H9 (cell line): ENCODE results near the gene OSBPL10. TPM values are rescaled to one million over a fixed set of nuclear protein-coding genes. Genes with fewer than 3 reads are reported as not detected.

Experiments used
- DNase-seq: peaks from one replicate; pipeline ENCODE4 v3.0.0-alpha.2; 2017
- H2AFZ ChIP-seq: one replicate; pipeline ENCODE4 v1.6.1; 2013; ENCODE audit warnings: mild to moderate bottlenecking, low read length, control low read depth, moderate library complexity
- H2AK5ac ChIP-seq: 2 replicates; pipeline ENCODE4 v1.6.1; 2013; ENCODE audit warnings: low read length, control low read depth, mixed read lengths; ENCODE audit not compliant: insufficient read length
- H2BK120ac ChIP-seq: one replicate; pipeline ENCODE4 v1.6.1; 2013; ENCODE audit warnings: low read depth, mild to moderate bottlenecking, low read length, control low read depth, inconsistent platforms; ENCODE audit not compliant: poor library complexity, severe bottlenecking
- H2BK12ac ChIP-seq: 2 replicates; pipeline ENCODE4 v1.6.1; 2013; ENCODE audit warnings: low read length, control low read depth, mixed read lengths, low read depth; ENCODE audit not compliant: insufficient read length
- H2BK15ac ChIP-seq: 2 replicates; pipeline ENCODE4 v1.6.1; 2013; ENCODE audit warnings: low read depth, low read length, control low read depth
- H2BK20ac ChIP-seq: one replicate; pipeline ENCODE4 v1.6.1; 2013; ENCODE audit warnings: low read depth, mild to moderate bottlenecking, low read length, control low read depth, inconsistent platforms; ENCODE audit not compliant: poor library complexity, severe bottlenecking
- H2BK5ac ChIP-seq: 2 replicates; pipeline ENCODE4 v1.6.1; 2013; ENCODE audit warnings: low read length, control low read depth, mixed read lengths; ENCODE audit not compliant: insufficient read length
- H3K14ac ChIP-seq: 2 replicates; pipeline ENCODE4 v1.6.1; 2013; ENCODE audit warnings: low read length, control low read depth; ENCODE audit not compliant: insufficient read depth
- H3K18ac ChIP-seq: 2 replicates; pipeline ENCODE4 v1.6.1; 2013; ENCODE audit warnings: low read depth, mild to moderate bottlenecking, mixed read lengths, low read length, control low read depth; ENCODE audit not compliant: insufficient read length
- H3K23ac ChIP-seq: 2 replicates; pipeline ENCODE4 v1.6.1; 2013; ENCODE audit warnings: low read length, control low read depth, mixed read lengths, low read depth; ENCODE audit not compliant: insufficient read length
- H3K23me2 ChIP-seq: 2 replicates; pipeline ENCODE4 v1.6.1; 2013; ENCODE audit warnings: low read depth, mild to moderate bottlenecking, mixed read lengths, low read length, control low read depth; ENCODE audit not compliant: insufficient read length, poor library complexity, severe bottlenecking
- H3K27ac ChIP-seq: 2 replicates; pipeline ENCODE4 v1.5.1; 2013; ENCODE audit warnings: low read length, control low read depth, mixed read lengths, low read depth; ENCODE audit not compliant: insufficient read length
- H3K27me3 ChIP-seq: 2 replicates; pipeline ENCODE4 v1.6.1; 2013; ENCODE audit warnings: low read length, control low read depth, inconsistent platforms; ENCODE audit not compliant: insufficient read depth
- H3K4ac ChIP-seq: 2 replicates; pipeline ENCODE4 v1.6.1; 2013; ENCODE audit warnings: low read depth, mild to moderate bottlenecking, control low read depth, inconsistent platforms, low read length, moderate library complexity
- H3K4me1 ChIP-seq: 2 replicates; pipeline ENCODE4 v1.6.1; 2013; ENCODE audit warnings: low read length, control low read depth, inconsistent platforms; ENCODE audit not compliant: insufficient read depth
- H3K4me2 ChIP-seq: 2 replicates; pipeline ENCODE4 v1.6.1; 2013; ENCODE audit warnings: low read length, control low read depth, mixed read lengths; ENCODE audit not compliant: insufficient read length, insufficient read depth
- H3K56ac ChIP-seq: 2 replicates; pipeline ENCODE4 v1.6.1; 2013; ENCODE audit warnings: low read depth, mild to moderate bottlenecking, mixed read lengths, low read length, control low read depth; ENCODE audit not compliant: insufficient read length
- H3K79me1 ChIP-seq: 2 replicates; pipeline ENCODE4 v1.6.1; 2013; ENCODE audit warnings: low read depth, mild to moderate bottlenecking, moderate library complexity, low read length, control low read depth, inconsistent platforms; ENCODE audit not compliant: insufficient read depth, poor library complexity, severe bottlenecking
- H3K79me2 ChIP-seq: 2 replicates; pipeline ENCODE4 v1.6.1; 2013; ENCODE audit warnings: low read length, control low read depth, inconsistent platforms; ENCODE audit not compliant: insufficient read depth
- H3K9ac ChIP-seq: 2 replicates; pipeline ENCODE4 v1.6.1; 2013; ENCODE audit warnings: low read length, control low read depth, mixed read lengths; ENCODE audit not compliant: insufficient read length; ENCODE audit errors: extremely low read depth
- H3K9me3 ChIP-seq: one replicate; pipeline ENCODE4 v1.6.1; 2013; ENCODE audit warnings: low read depth, low read length, inconsistent platforms; ENCODE audit not compliant: control insufficient read depth
- H3T11ph ChIP-seq: one replicate; pipeline ENCODE4 v1.6.1; 2013; ENCODE audit warnings: mild to moderate bottlenecking, low read length, control low read depth, inconsistent platforms
- H4K20me1 ChIP-seq: one replicate; pipeline ENCODE4 v1.6.1; 2013; ENCODE audit not compliant: control insufficient read depth, insufficient read length, insufficient read depth
- H4K5ac ChIP-seq: 2 replicates; pipeline ENCODE4 v1.6.1; 2013; ENCODE audit warnings: low read depth, mild to moderate bottlenecking, mixed read lengths, low read length, control low read depth; ENCODE audit not compliant: insufficient read length
- H4K8ac ChIP-seq: replicated peaks from 2 replicates; pipeline ENCODE4 v1.6.1; 2013; ENCODE audit warnings: low read length, control low read depth, mixed read lengths, low read depth; ENCODE audit not compliant: insufficient read length
- H4K91ac ChIP-seq: 2 replicates; pipeline ENCODE4 v1.6.1; 2013; ENCODE audit warnings: low read depth, mild to moderate bottlenecking, moderate library complexity, mixed read lengths, low read length, control low read depth; ENCODE audit not compliant: insufficient read length
- H3K27ac Mint-ChIP-seq, 3 experiments: 2 replicates in 2 of 3; 3 replicates in 1 of 3; pipeline ENCODE4 v1.8.0; 2020 to 2021; ENCODE audit warnings: mixed read lengths in 3 of 3, mild to moderate bottlenecking in 1 of 3, moderate library complexity in 1 of 3
- H3K27me3 Mint-ChIP-seq: 2 replicates; pipeline ENCODE4 v1.8.0; 2021; ENCODE audit warnings: low read depth, mild to moderate bottlenecking, moderate library complexity, mixed read lengths
- H3K36me3 Mint-ChIP-seq, 3 experiments: 2 replicates in 2 of 3; 3 replicates in 1 of 3; pipeline ENCODE4 v1.8.0; 2020 to 2021; ENCODE audit warnings: low read depth in 3 of 3, mixed read lengths in 3 of 3; ENCODE audit not compliant: insufficient read depth in 1 of 3
- H3K4me1 Mint-ChIP-seq, 2 experiments: 2 replicates each; pipeline ENCODE4 v1.8.0; 2020; ENCODE audit warnings: mixed read lengths in 2 of 2
- H3K4me3 Mint-ChIP-seq, 2 experiments: 2 replicates in 1 of 2; 3 replicates in 1 of 2; pipeline ENCODE4 v1.8.0; 2020 to 2021; ENCODE audit warnings: mild to moderate bottlenecking in 2 of 2, mixed read lengths in 2 of 2, moderate library complexity in 1 of 2
- H3K9me3 Mint-ChIP-seq, 2 experiments: 2 replicates in 1 of 2; 3 replicates in 1 of 2; pipeline ENCODE4 v1.8.0; 2020; ENCODE audit warnings: mild to moderate bottlenecking in 2 of 2, mixed read lengths in 2 of 2, moderate library complexity in 1 of 2
- WGBS: extraction: QIAGEN DNeasy Blood & Tissue Kit; methylation state at CpG from one replicate; pipeline ENCODE4 v1.1.7; 2013; ENCODE audit warnings: missing lambda C conversion rate, low lambda C conversion rate, mixed read lengths; ENCODE audit not compliant: insufficient read length; ENCODE audit errors: extremely low coverage; 5-methylcytosine and 5-hydroxymethylcytosine counted together
- total RNA-seq: library from RNA; stranded (reverse); gene quantifications from 2 replicates; pipeline ENCODE4 v1.2.1, GENCODE V29; 2021
- TF ChIP-seq, protein P1 (sequence below): fragments of 200-600 bp; sonication (generic); conservative IDR thresholded peaks from 3 replicates; pipeline ENCODE4 v1.8.0; 2021; ENCODE audit warnings: antibody characterized with exemption, mild to moderate bottlenecking

The OSBPL10 gene
- total RNA-seq, 1 experiment from 2014 or later = 42.7 TPM

DNA sequence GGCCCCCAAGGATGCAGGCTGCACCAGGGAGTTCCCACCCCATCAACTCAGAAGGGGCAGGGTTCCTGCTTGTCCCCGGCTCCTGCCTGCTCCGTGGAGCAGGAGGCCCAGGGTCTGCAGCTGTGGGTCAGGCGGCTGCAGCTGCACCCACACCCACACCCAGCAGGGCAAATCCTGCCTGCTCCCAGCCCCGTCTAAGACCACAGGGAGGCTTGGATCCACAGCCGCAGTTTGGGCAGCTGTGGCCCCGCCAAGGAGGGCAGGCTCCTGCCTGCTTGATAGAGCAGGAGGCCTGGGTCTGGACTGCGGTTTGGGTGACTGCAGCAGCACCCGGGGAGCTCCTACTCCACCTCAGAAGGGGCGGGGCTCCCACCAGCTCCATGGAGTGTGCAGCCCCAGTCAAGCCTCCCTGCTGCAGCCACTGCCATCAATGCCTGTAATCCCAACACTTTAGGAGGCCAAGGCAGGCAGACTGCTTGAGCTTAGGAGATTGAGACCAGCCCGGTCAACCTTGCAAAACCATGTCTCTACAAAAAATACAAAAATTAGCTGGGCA, 163.6 kb downstream of the OSBPL10 start:
- Histone ChIP-seq H3K9me3 (no peaks in the 10 kb centered on the region), H4K8ac (no peak overlapping the region), H3K14ac (no peak overlapping the region; the same call in 1 of the 2 replicates), H4K20me1 (no peaks in the 10 kb centered on the region), H3K56ac (no peak overlapping the region), H3K27me3 (no peaks in the 10 kb centered on the region), H3K27ac (no peak overlapping the region), H3K18ac (no peak overlapping the region), H4K5ac (no peak overlapping the region), H2BK120ac (no peak overlapping the region), H2AFZ (no peak overlapping the region), H2BK5ac (no peak overlapping the region), H3T11ph (no peak overlapping the region), H2AK5ac (no peak overlapping the region), H4K91ac (no peak overlapping the region), H3K23ac (no peak overlapping the region), H3K4me1 (peaks cover 5% of the 10 kb centered on the region; the same call in 1 of the 2 replicates), H2BK12ac (no peak overlapping the region), H3K4ac (no peak overlapping the region), H2BK15ac (no peak overlapping the region), H2BK20ac (no peak overlapping the region), H3K9ac (no peak overlapping the region), H3K79me1 (no peaks in the 10 kb centered on the region), H3K79me2 (no peaks in the 10 kb centered on the region; the same call in 1 of the 2 replicates), H3K4me2 (no peak overlapping the region), H3K23me2 (no peaks in the 10 kb centered on the region)
- peaks cover 17 to 23% of the 10 kb centered on the region in 2 experiments for H3K4me1 Mint-ChIP-seq
- H3K9me3 Mint-ChIP-seq = no peaks in the 10 kb centered on the region
- H3K27me3 Mint-ChIP-seq = no peaks in the 10 kb centered on the region
- H3K36me3 Mint-ChIP-seq = peaks cover 0 to 7% (median 2%) of the 10 kb centered on the region in 3 experiments; a peak in 3 of 7 replicates
- no peak overlapping the region for H3K27ac Mint-ChIP-seq
- no peak overlapping the region for H3K4me3 Mint-ChIP-seq
- no peak for DNase-seq
- TF ChIP-seq, protein P1, sequence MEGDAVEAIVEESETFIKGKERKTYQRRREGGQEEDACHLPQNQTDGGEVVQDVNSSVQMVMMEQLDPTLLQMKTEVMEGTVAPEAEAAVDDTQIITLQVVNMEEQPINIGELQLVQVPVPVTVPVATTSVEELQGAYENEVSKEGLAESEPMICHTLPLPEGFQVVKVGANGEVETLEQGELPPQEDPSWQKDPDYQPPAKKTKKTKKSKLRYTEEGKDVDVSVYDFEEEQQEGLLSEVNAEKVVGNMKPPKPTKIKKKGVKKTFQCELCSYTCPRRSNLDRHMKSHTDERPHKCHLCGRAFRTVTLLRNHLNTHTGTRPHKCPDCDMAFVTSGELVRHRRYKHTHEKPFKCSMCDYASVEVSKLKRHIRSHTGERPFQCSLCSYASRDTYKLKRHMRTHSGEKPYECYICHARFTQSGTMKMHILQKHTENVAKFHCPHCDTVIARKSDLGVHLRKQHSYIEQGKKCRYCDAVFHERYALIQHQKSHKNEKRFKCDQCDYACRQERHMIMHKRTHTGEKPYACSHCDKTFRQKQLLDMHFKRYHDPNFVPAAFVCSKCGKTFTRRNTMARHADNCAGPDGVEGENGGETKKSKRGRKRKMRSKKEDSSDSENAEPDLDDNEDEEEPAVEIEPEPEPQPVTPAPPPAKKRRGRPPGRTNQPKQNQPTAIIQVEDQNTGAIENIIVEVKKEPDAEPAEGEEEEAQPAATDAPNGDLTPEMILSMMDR = no peak
- no CpG with 5 or more reads among the region's 10 CpGs for WGBS
